Measurements from ENCODE around the gene KLHL29.
A peak's percentile ranks its signal among the peaks of the same experiment; 100 is the strongest.

KLHL29 gene

GRCh38 chr2:23497536-23497935, 112.6 kb downstream of the KLHL29 start:
- DNase-seq, result no peak

GRCh38 chr2:23498943-23499342, 114.0 kb downstream of the KLHL29 start:
- no peak for DNase-seq

GRCh38 chr2:23499439-23499838, 114.5 kb downstream of the KLHL29 start:
- DNase-seq, result no peak

GRCh38 chr2:23500836-23501235, 115.9 kb downstream of the KLHL29 start:
- DNase-seq, result no peak

- DNase-seq, result peak; percentile 76
Observed at GRCh38 chr2:23502096-23502495, 117.1 kb downstream of the KLHL29 start.

- no peak for DNase-seq
Observed at GRCh38 chr2:23503097-23503496, 118.1 kb downstream of the KLHL29 start.

GRCh38 chr2:23503682-23504081, 118.7 kb downstream of the KLHL29 start:
- peak; percentile 64 for DNase-seq

- DNase-seq, result no peak
Observed at GRCh38 chr2:23504591-23504990, 119.6 kb downstream of the KLHL29 start.

- DNase-seq, result no peak
Observed at GRCh38 chr2:23505218-23505983, 120.4 kb downstream of the KLHL29 start.

GRCh38 chr2:23505984-23506380, 121.0 kb downstream of the KLHL29 start:
- DNase-seq, result no peak

- no peak for DNase-seq
Observed at GRCh38 chr2:23506531-23507266, 121.7 kb downstream of the KLHL29 start.

GRCh38 chr2:23507267-23508065, 122.5 kb downstream of the KLHL29 start:
- no peak for DNase-seq

- no peak for DNase-seq
Observed at GRCh38 chr2:23508066-23508390, 123.0 kb downstream of the KLHL29 start.

GRCh38 chr2:23509103-23509502, 124.1 kb downstream of the KLHL29 start:
- no peak for DNase-seq

GRCh38 chr2:23509596-23510292, 124.8 kb downstream of the KLHL29 start:
- DNase-seq, result no peak

- no peak for DNase-seq
Observed at GRCh38 chr2:23510471-23510870, 125.5 kb downstream of the KLHL29 start.

- DNase-seq, result no peak
Observed at GRCh38 chr2:23512778-23513177, 127.8 kb downstream of the KLHL29 start.

- peak; percentile 42 for DNase-seq
Observed at GRCh38 chr2:23513245-23513871, 128.4 kb downstream of the KLHL29 start.

GRCh38 chr2:23513872-23514793, 129.2 kb downstream of the KLHL29 start:
- DNase-seq, result no peak

GRCh38 chr2:23516520-23517256, 131.7 kb downstream of the KLHL29 start:
- DNase-seq, result no peak

All from retina (tissue), 1 donor.